WTC11 (cell line): ENCODE results near the gene VGF. TPM values are rescaled to one million over a fixed set of nuclear protein-coding genes. Genes with fewer than 3 reads are reported as not detected.

Experiments used
- ATAC-seq: fragments of 200-7000 bp; cut with Tn5 transposase; 2 replicates; pipeline ENCODE4 v1.10.0; 2021; ENCODE audit warnings: mild to moderate bottlenecking, moderate library complexity
- CTCF ChIA-PET: fragments of 300-600 bp; sonication (Branson Sonifier 250); formaldehyde crosslinking; loops from one replicate; lab custom pipeline; 2021; ENCODE audit warnings: antibody characterized with exemption; lab: Charles Lee
- POLR2A ChIA-PET: fragments of 350-600 bp; sonication (Branson Sonifier 250); formaldehyde crosslinking; loops from one replicate; lab custom pipeline; 2021; ENCODE audit warnings: antibody characterized with exemption; lab: Charles Lee
- DNase-seq: peaks from one replicate; pipeline ENCODE4 v3.0.0; 2021; ENCODE audit warnings: low spot score
- H3K27ac Mint-ChIP-seq: 2 replicates; pipeline ENCODE4 v1.8.0; 2021; ENCODE audit warnings: mixed read lengths
- H3K27me3 Mint-ChIP-seq: 2 replicates; pipeline ENCODE4 v1.8.0; 2021; ENCODE audit warnings: low read depth, mild to moderate bottlenecking, moderate library complexity, mixed read lengths
- H3K36me3 Mint-ChIP-seq: 2 replicates; pipeline ENCODE4 v1.8.0; 2021; ENCODE audit warnings: mixed read lengths
- H3K4me1 Mint-ChIP-seq: 2 replicates; pipeline ENCODE4 v1.8.0; 2022; ENCODE audit warnings: mixed read lengths
- H3K4me3 Mint-ChIP-seq: 2 replicates; pipeline ENCODE4 v1.8.0; 2021; ENCODE audit warnings: mild to moderate bottlenecking, moderate library complexity, mixed read lengths
- H3K9me3 Mint-ChIP-seq: 2 replicates; pipeline ENCODE4 v1.8.0; 2021; ENCODE audit warnings: mixed read lengths
- CTCF ChIP-seq: fragments of 200-600 bp; IDR thresholded peaks from 2 replicates; pipeline ENCODE4 v1.8.0; 2022; ENCODE audit warnings: antibody characterized with exemption
- E2F5 ChIP-seq: sonication (generic); formaldehyde crosslinking; IDR thresholded peaks from 2 replicates; pipeline ENCODE4 v1.8.1; 2022; ENCODE audit warnings: mild to moderate bottlenecking, moderate library complexity, missing genetic modification reagents
- ESRRA ChIP-seq: sonication (generic); formaldehyde crosslinking; IDR thresholded peaks from 2 replicates; pipeline ENCODE4 v1.8.1; 2022; ENCODE audit warnings: mild to moderate bottlenecking, missing genetic modification reagents, borderline replicate concordance
- ETV6 ChIP-seq: sonication (generic); formaldehyde crosslinking; IDR thresholded peaks from 2 replicates; pipeline ENCODE4 v1.8.1; 2022; ENCODE audit warnings: mild to moderate bottlenecking, missing genetic modification reagents
- GABPB1 ChIP-seq: sonication (generic); formaldehyde crosslinking; IDR thresholded peaks from 2 replicates; pipeline ENCODE4 v1.8.1; 2023; ENCODE audit warnings: mild to moderate bottlenecking, missing genetic modification reagents
- HMGA2 ChIP-seq: fragments of 250-450 bp; sonication (Bioruptor Pico); IDR thresholded peaks from 2 replicates; pipeline ENCODE4 v1.4.0; 2021; ENCODE audit warnings: mild to moderate bottlenecking, moderate library complexity
- NFATC4 ChIP-seq: fragments of 250-450 bp; sonication (Bioruptor Pico); IDR thresholded peaks from 2 replicates; pipeline ENCODE4 v1.9.0; 2021; ENCODE audit warnings: mild to moderate bottlenecking
- NFYB ChIP-seq: sonication (generic); formaldehyde crosslinking; conservative IDR thresholded peaks from 2 replicates; pipeline ENCODE4 v1.8.0; 2022; ENCODE audit warnings: low read depth, missing genetic modification reagents
- PREB ChIP-seq: sonication (generic); formaldehyde crosslinking; IDR thresholded peaks from 2 replicates; pipeline ENCODE4 v1.8.1; 2022; ENCODE audit warnings: mild to moderate bottlenecking, missing genetic modification reagents, moderate library complexity, borderline replicate concordance
- SP1 ChIP-seq: sonication (generic); formaldehyde crosslinking; conservative IDR thresholded peaks from 2 replicates; pipeline ENCODE4 v1.8.1; 2022; ENCODE audit warnings: missing genetic modification reagents
- TEAD4 ChIP-seq: sonication (generic); formaldehyde crosslinking; IDR thresholded peaks from 2 replicates; pipeline ENCODE4 v1.8.0; 2022; ENCODE audit warnings: mild to moderate bottlenecking, missing genetic modification reagents
- ZNF138 ChIP-seq: sonication (generic); formaldehyde crosslinking; conservative IDR thresholded peaks from 2 replicates; pipeline ENCODE4 v1.8.1; 2022; ENCODE audit warnings: mild to moderate bottlenecking, moderate library complexity, missing genetic modification reagents
- ZNF671 ChIP-seq: fragments of 250-450 bp; sonication (Bioruptor Pico); IDR thresholded peaks from 2 replicates; pipeline ENCODE4 v1.8.0; 2021; ENCODE audit warnings: mild to moderate bottlenecking
- total RNA-seq: library from RNA; stranded (reverse); gene quantifications from 3 replicates; pipeline ENCODE4 v1.2.3, GENCODE V29; 2021

The VGF gene
- total RNA-seq, 1 experiment from 2014 or later: 5.2 TPM

- no peak for TF ChIP-seq PREB
- TF ChIP-seq GABPB1: no peak
- TF ChIP-seq NFYB (CRISPR knock-in tag): no peak
- no peak for TF ChIP-seq E2F5
- peak; percentile 28; the same call in 1 of the 2 replicates for TF ChIP-seq ETV6
Observed at GRCh38 chr7:101172005-101172853, 6.9 kb upstream of the VGF start (continued).

- no peak for ATAC-seq
- no peak overlapping the region for H3K27ac Mint-ChIP-seq
- no peak for DNase-seq
- H3K9me3 Mint-ChIP-seq: no peaks in the 10 kb centered on the region
- H3K36me3 Mint-ChIP-seq: no peaks in the 10 kb centered on the region
- TF ChIP-seq ZNF138 (no peak), TEAD4 (CRISPR knock-in tag) (no peak)
- ChIA-PET CTCF (interaction anchor here (0.8 to 2.5 kb wide), 9 partner anchors 8 to 111 kb away, joined by 3 to 37 read pairs (median 9); partner anchors contain the start of gene AP1S1), POLR2A (interaction anchor here (0.9 to 2.0 kb wide), 3 partner anchors 11 to 29 kb away, joined by 3 to 15 read pairs (median 4); no protein-coding TSS in a partner anchor)
- H3K27me3 Mint-ChIP-seq: peaks cover 98% of the 10 kb centered on the region
- peak overlapping the region; percentile 74 for H3K4me3 Mint-ChIP-seq
- H3K4me1 Mint-ChIP-seq: peaks cover 61% of the 10 kb centered on the region
Observed at GRCh38 chr7:101171442-101171837, 6.1 kb upstream of the VGF start.

- ChIA-PET POLR2A (interaction anchor here (0.9 to 2.0 kb wide), 4 partner anchors 12 to 30 kb away, joined by 3 to 15 read pairs (median 4); no protein-coding TSS in a partner anchor), CTCF (interaction anchor here (0.6 to 2.5 kb wide), 12 partner anchors 8 to 112 kb away, joined by 3 to 37 read pairs (median 4); partner anchors contain the start of genes AP1S1 and PLOD3)
- Mint-ChIP-seq H3K27ac (no peak overlapping the region), H3K9me3 (no peaks in the 10 kb centered on the region), H3K36me3 (no peaks in the 10 kb centered on the region), H3K27me3 (peaks cover 98% of the 10 kb centered on the region), H3K4me3 (peak overlapping the region; percentile 74), H3K4me1 (peaks cover 65% of the 10 kb centered on the region)
- ATAC-seq: no peak
- TF ChIP-seq HMGA2 (CRISPR knock-in tag) (no peak), ZNF671 (CRISPR knock-in tag) (no peak), ESRRA (CRISPR knock-in tag) (no peak)
- no peak for DNase-seq
Observed at GRCh38 chr7:101170617-101171441, 5.5 kb upstream of the VGF start.

- Mint-ChIP-seq H3K9me3 (no peaks in the 10 kb centered on the region), H3K36me3 (no peaks in the 10 kb centered on the region), H3K4me3 (peak overlapping the region; percentile 74), H3K27me3 (peaks cover 98% of the 10 kb centered on the region), H3K4me1 (peaks cover 69% of the 10 kb centered on the region), H3K27ac (no peak overlapping the region)
- ChIA-PET POLR2A (interaction anchor here (1.1 to 2.0 kb wide), 2 partner anchors 13 to 26 kb away, joined by 4 to 15 read pairs; no protein-coding TSS in a partner anchor), CTCF (interaction anchor here (0.6 to 2.5 kb wide), 9 partner anchors 9 to 113 kb away, joined by 3 to 37 read pairs (median 9); partner anchors contain the start of gene PLOD3)
- peak; percentile 39; the same call in 1 of the 2 replicates for TF ChIP-seq ETV6
- peak; percentile 55; the same call in 1 of the 2 replicates for TF ChIP-seq SP1 (CRISPR knock-in tag)
- TF ChIP-seq NFATC4: no peak
- peak; percentile 95 for TF ChIP-seq CTCF
- peak; percentile 13 for ATAC-seq
- peak; percentile 86 for DNase-seq
Observed at GRCh38 chr7:101169838-101170551, 4.6 kb upstream of the VGF start.
